CD4-positive, alpha-beta T cell treated with Interleukin-17A for 4 hours (primary cell): ENCODE results near the gene ZMIZ1.

Experiments
- DNase-seq: peaks from one replicate; pipeline ENCODE4 v3.0.0-alpha.2; 2020; ENCODE audit warnings: mixed read lengths

Gene ZMIZ1

GRCh38 chr10:79298403-79299244 lies 229.9 kb downstream of the ZMIZ1 start:
- DNase-seq, result peak; percentile 60

GRCh38 chr10:79299397-79300241 lies 230.9 kb downstream of the ZMIZ1 start:
- no peak for DNase-seq

GRCh38 chr10:79300711-79301110 lies 231.9 kb downstream of the ZMIZ1 start:
- DNase-seq, result no peak

- DNase-seq, result no peak
These were observed 233.2 kb downstream of the ZMIZ1 start for GRCh38 chr10:79301754-79302530.

- no peak for DNase-seq
These were observed 235.1 kb downstream of the ZMIZ1 start for GRCh38 chr10:79303631-79304478.

- no peak for DNase-seq
These were observed 235.8 kb downstream of the ZMIZ1 start for GRCh38 chr10:79304479-79305087.

GRCh38 chr10:79305515-79305914 lies 236.7 kb downstream of the ZMIZ1 start:
- DNase-seq, result no peak

- DNase-seq, result no peak
These were observed 237.2 kb downstream of the ZMIZ1 start for GRCh38 chr10:79305988-79306387.

- DNase-seq, result no peak
These were observed 238.0 kb downstream of the ZMIZ1 start for GRCh38 chr10:79306644-79307220.

GRCh38 chr10:79308016-79308415 lies 239.2 kb downstream of the ZMIZ1 start:
- no peak for DNase-seq

GRCh38 chr10:79308969-79309665 lies 240.4 kb downstream of the ZMIZ1 start:
- DNase-seq, result no peak

GRCh38 chr10:79310200-79310865 lies 241.6 kb downstream of the ZMIZ1 start:
- no peak for DNase-seq

GRCh38 chr10:79310911-79311573 lies 242.3 kb downstream of the ZMIZ1 start:
- DNase-seq, result no peak

GRCh38 chr10:79311581-79312407 lies 243.0 kb downstream of the ZMIZ1 start:
- DNase-seq, result no peak

- no peak for DNase-seq
These were observed 243.9 kb downstream of the ZMIZ1 start for GRCh38 chr10:79312601-79313187.

- no peak for DNase-seq
These were observed 244.6 kb downstream of the ZMIZ1 start for GRCh38 chr10:79313320-79313719.

GRCh38 chr10:79313911-79314439 lies 245.2 kb downstream of the ZMIZ1 start:
- no peak for DNase-seq
